T-helper 2 cell treated with Interferon-gamma antibody and Interleukin-4, amounts not matched to agents 5 μg/mL and 100 μg/mL, for 36 hours (primary cell): ENCODE results near the gene IL1RAPL1.

Source experiments
- DNase-seq: peaks from one replicate; pipeline ENCODE4 v3.0.0; 2021; ENCODE audit warnings: low spot score
- H3K27ac Mint-ChIP-seq: one replicate; pipeline ENCODE4 v1.8.0; 2021; ENCODE audit warnings: mild to moderate bottlenecking, mixed read lengths
- H3K27me3 Mint-ChIP-seq: one replicate; pipeline ENCODE4 v1.8.0; 2021; ENCODE audit warnings: low read depth, mixed read lengths
- H3K36me3 Mint-ChIP-seq: one replicate; pipeline ENCODE4 v1.8.0; 2021; ENCODE audit warnings: low read depth, mixed read lengths
- H3K4me1 Mint-ChIP-seq: one replicate; pipeline ENCODE4 v1.8.0; 2021; ENCODE audit warnings: low read depth, mixed read lengths
- H3K4me3 Mint-ChIP-seq: one replicate; pipeline ENCODE4 v1.8.0; 2022; ENCODE audit warnings: mild to moderate bottlenecking, moderate library complexity, mixed read lengths
- H3K9me3 Mint-ChIP-seq: one replicate; pipeline ENCODE4 v1.8.0; 2021; ENCODE audit warnings: mixed read lengths

Gene IL1RAPL1

GRCh38 chrX:29834311-29834710, 1247.1 kb downstream of the IL1RAPL1 start:
- H3K27me3 Mint-ChIP-seq, result no peaks in the 10 kb centered on the region
- H3K4me3 Mint-ChIP-seq, result no peak overlapping the region
- no peaks in the 10 kb centered on the region for H3K9me3 Mint-ChIP-seq
- DNase-seq, result no peak
- no peaks in the 10 kb centered on the region for H3K4me1 Mint-ChIP-seq
- no peak overlapping the region for H3K27ac Mint-ChIP-seq
- H3K36me3 Mint-ChIP-seq, result no peaks in the 10 kb centered on the region

GRCh38 chrX:29834764-29835163, 1247.5 kb downstream of the IL1RAPL1 start:
- Mint-ChIP-seq H3K27me3 (no peaks in the 10 kb centered on the region), H3K4me1 (no peaks in the 10 kb centered on the region), H3K27ac (no peak overlapping the region), H3K9me3 (no peaks in the 10 kb centered on the region), H3K36me3 (no peaks in the 10 kb centered on the region), H3K4me3 (no peak overlapping the region)
- no peak for DNase-seq

- no peaks in the 10 kb centered on the region for H3K36me3 Mint-ChIP-seq
- no peak overlapping the region for H3K27ac Mint-ChIP-seq
- H3K9me3 Mint-ChIP-seq, result no peaks in the 10 kb centered on the region
- H3K4me1 Mint-ChIP-seq, result no peaks in the 10 kb centered on the region
- no peaks in the 10 kb centered on the region for H3K27me3 Mint-ChIP-seq
- H3K4me3 Mint-ChIP-seq, result no peak overlapping the region
- no peak for DNase-seq
Measured at GRCh38 chrX:29841750-29842149, 1254.5 kb downstream of the IL1RAPL1 start.

- no peak for DNase-seq
- H3K9me3 Mint-ChIP-seq, result no peaks in the 10 kb centered on the region
- H3K4me1 Mint-ChIP-seq, result no peaks in the 10 kb centered on the region
- no peaks in the 10 kb centered on the region for H3K27me3 Mint-ChIP-seq
- H3K27ac Mint-ChIP-seq, result no peak overlapping the region
- H3K4me3 Mint-ChIP-seq, result no peak overlapping the region
- H3K36me3 Mint-ChIP-seq, result no peaks in the 10 kb centered on the region
Measured at GRCh38 chrX:29842552-29842951, 1255.3 kb downstream of the IL1RAPL1 start.

- H3K27ac Mint-ChIP-seq, result no peak overlapping the region
- H3K27me3 Mint-ChIP-seq, result no peaks in the 10 kb centered on the region
- H3K36me3 Mint-ChIP-seq, result no peaks in the 10 kb centered on the region
- no peaks in the 10 kb centered on the region for H3K9me3 Mint-ChIP-seq
- no peak overlapping the region for H3K4me3 Mint-ChIP-seq
- H3K4me1 Mint-ChIP-seq, result no peaks in the 10 kb centered on the region
- no peak for DNase-seq
Measured at GRCh38 chrX:29851857-29852605, 1264.8 kb downstream of the IL1RAPL1 start.

- Mint-ChIP-seq H3K9me3 (no peaks in the 10 kb centered on the region), H3K27ac (no peak overlapping the region), H3K4me1 (no peaks in the 10 kb centered on the region), H3K27me3 (no peaks in the 10 kb centered on the region), H3K4me3 (no peak overlapping the region), H3K36me3 (no peaks in the 10 kb centered on the region)
- DNase-seq, result no peak
Measured at GRCh38 chrX:29852767-29853166, 1265.5 kb downstream of the IL1RAPL1 start.

GRCh38 chrX:29858714-29859113, 1271.5 kb downstream of the IL1RAPL1 start:
- DNase-seq, result no peak
- Mint-ChIP-seq H3K27ac (no peak overlapping the region), H3K4me3 (no peak overlapping the region), H3K36me3 (no peaks in the 10 kb centered on the region), H3K4me1 (no peaks in the 10 kb centered on the region), H3K9me3 (peaks cover 4% of the 10 kb centered on the region), H3K27me3 (no peaks in the 10 kb centered on the region)

GRCh38 chrX:29862126-29862677, 1275.0 kb downstream of the IL1RAPL1 start:
- H3K27ac Mint-ChIP-seq, result no peak overlapping the region
- no peak overlapping the region for H3K4me3 Mint-ChIP-seq
- H3K9me3 Mint-ChIP-seq, result peaks cover 4% of the 10 kb centered on the region
- H3K4me1 Mint-ChIP-seq, result no peaks in the 10 kb centered on the region
- H3K36me3 Mint-ChIP-seq, result no peaks in the 10 kb centered on the region
- no peak for DNase-seq
- H3K27me3 Mint-ChIP-seq, result no peaks in the 10 kb centered on the region

GRCh38 chrX:29867971-29868370, 1280.7 kb downstream of the IL1RAPL1 start:
- Mint-ChIP-seq H3K9me3 (no peaks in the 10 kb centered on the region), H3K27ac (no peak overlapping the region), H3K36me3 (no peaks in the 10 kb centered on the region), H3K4me1 (no peaks in the 10 kb centered on the region), H3K27me3 (no peaks in the 10 kb centered on the region), H3K4me3 (no peak overlapping the region)
- DNase-seq, result no peak

GRCh38 chrX:29869837-29870236, 1282.6 kb downstream of the IL1RAPL1 start:
- Mint-ChIP-seq H3K9me3 (no peaks in the 10 kb centered on the region), H3K36me3 (no peaks in the 10 kb centered on the region), H3K4me1 (no peaks in the 10 kb centered on the region), H3K27me3 (no peaks in the 10 kb centered on the region), H3K4me3 (no peak overlapping the region), H3K27ac (no peak overlapping the region)
- no peak for DNase-seq

- Mint-ChIP-seq H3K27me3 (no peaks in the 10 kb centered on the region), H3K36me3 (no peaks in the 10 kb centered on the region), H3K27ac (no peak overlapping the region), H3K4me1 (no peaks in the 10 kb centered on the region), H3K9me3 (no peaks in the 10 kb centered on the region), H3K4me3 (no peak overlapping the region)
- DNase-seq, result no peak
Measured at GRCh38 chrX:29870608-29871007, 1283.4 kb downstream of the IL1RAPL1 start.

- Mint-ChIP-seq H3K9me3 (no peaks in the 10 kb centered on the region), H3K27ac (no peak overlapping the region), H3K4me3 (no peak overlapping the region), H3K4me1 (no peaks in the 10 kb centered on the region), H3K27me3 (no peaks in the 10 kb centered on the region), H3K36me3 (no peaks in the 10 kb centered on the region)
- DNase-seq, result no peak
Measured at GRCh38 chrX:29872831-29873230, 1285.6 kb downstream of the IL1RAPL1 start.

GRCh38 chrX:29876733-29877132, 1289.5 kb downstream of the IL1RAPL1 start:
- Mint-ChIP-seq H3K4me3 (no peak overlapping the region), H3K27ac (no peak overlapping the region), H3K9me3 (no peaks in the 10 kb centered on the region), H3K36me3 (no peaks in the 10 kb centered on the region), H3K4me1 (no peaks in the 10 kb centered on the region), H3K27me3 (no peaks in the 10 kb centered on the region)
- DNase-seq, result no peak

- no peak overlapping the region for H3K27ac Mint-ChIP-seq
- H3K27me3 Mint-ChIP-seq, result no peaks in the 10 kb centered on the region
- no peak overlapping the region for H3K4me3 Mint-ChIP-seq
- no peak for DNase-seq
- no peaks in the 10 kb centered on the region for H3K9me3 Mint-ChIP-seq
- H3K36me3 Mint-ChIP-seq, result no peaks in the 10 kb centered on the region
- H3K4me1 Mint-ChIP-seq, result no peaks in the 10 kb centered on the region
Measured at GRCh38 chrX:29880977-29881376, 1293.7 kb downstream of the IL1RAPL1 start.

- H3K4me3 Mint-ChIP-seq, result no peak overlapping the region
- H3K4me1 Mint-ChIP-seq, result no peaks in the 10 kb centered on the region
- DNase-seq, result no peak
- no peaks in the 10 kb centered on the region for H3K36me3 Mint-ChIP-seq
- H3K9me3 Mint-ChIP-seq, result no peaks in the 10 kb centered on the region
- no peaks in the 10 kb centered on the region for H3K27me3 Mint-ChIP-seq
- no peak overlapping the region for H3K27ac Mint-ChIP-seq
Measured at GRCh38 chrX:29890004-29890403, 1302.8 kb downstream of the IL1RAPL1 start.
